ENCODE data around the gene R3HDM2. TPM values are rescaled to one million over a fixed set of nuclear protein-coding genes. Genes with fewer than 3 reads are reported as not detected.

Gene R3HDM2
- total and polyA plus RNA-seq, 2 of the 13 experiments (the other 11 are each of a cell fraction or from before 2014, with no cell fraction given) = 11.1 to 23.5 TPM

DNA sequence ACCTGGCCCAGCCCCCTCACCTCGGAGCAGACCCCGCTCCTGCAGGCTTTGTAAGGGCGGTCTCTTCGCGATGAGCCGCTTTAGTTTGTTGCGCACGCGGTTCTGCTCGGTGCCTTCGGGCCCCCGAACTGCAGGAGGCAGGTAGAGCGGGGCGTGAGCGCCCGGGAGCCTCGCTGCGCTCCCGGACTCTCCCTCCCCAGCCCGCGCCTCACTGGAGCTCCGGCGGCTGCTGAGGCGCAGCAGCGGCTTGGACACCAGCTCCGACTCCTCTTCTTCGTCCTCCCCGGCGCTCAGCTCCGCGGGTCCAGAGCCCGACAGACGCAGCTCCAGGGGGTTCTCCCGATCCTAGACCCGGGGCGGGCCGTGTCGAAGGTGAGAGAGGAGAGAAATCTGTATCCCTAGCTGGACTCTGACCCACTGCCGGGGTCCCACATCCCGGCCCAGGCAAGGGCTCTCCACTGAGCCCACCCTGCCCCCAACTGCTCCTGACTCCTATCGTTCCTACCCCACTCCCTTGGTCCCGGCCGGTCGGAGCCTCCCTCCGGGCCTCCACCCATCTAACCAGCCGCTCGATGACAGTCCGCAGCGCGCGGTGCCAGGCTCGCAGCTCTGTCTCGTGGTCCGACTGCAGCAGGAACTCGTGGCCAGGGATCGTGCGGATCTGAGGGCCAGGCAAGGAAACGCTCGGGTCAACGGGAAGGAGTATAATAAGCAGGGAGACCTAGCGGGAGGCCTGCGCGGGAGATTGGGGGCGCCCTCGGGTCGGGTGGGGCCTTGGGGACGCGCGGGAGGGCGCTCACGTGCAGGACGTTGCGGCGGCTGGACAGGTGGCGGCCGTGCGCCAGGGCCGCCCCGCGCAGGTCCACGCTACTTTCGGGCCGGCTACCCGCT is 44.7 kb upstream of the R3HDM2 start (continued):
- TF ChIP-seq, protein P1, sequence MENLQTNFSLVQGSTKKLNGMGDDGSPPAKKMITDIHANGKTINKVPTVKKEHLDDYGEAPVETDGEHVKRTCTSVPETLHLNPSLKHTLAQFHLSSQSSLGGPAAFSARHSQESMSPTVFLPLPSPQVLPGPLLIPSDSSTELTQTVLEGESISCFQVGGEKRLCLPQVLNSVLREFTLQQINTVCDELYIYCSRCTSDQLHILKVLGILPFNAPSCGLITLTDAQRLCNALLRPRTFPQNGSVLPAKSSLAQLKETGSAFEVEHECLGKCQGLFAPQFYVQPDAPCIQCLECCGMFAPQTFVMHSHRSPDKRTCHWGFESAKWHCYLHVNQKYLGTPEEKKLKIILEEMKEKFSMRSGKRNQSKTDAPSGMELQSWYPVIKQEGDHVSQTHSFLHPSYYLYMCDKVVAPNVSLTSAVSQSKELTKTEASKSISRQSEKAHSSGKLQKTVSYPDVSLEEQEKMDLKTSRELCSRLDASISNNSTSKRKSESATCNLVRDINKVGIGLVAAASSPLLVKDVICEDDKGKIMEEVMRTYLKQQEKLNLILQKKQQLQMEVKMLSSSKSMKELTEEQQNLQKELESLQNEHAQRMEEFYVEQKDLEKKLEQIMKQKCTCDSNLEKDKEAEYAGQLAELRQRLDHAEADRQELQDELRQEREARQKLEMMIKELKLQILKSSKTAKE (CRISPR knock-in tag; IDR thresholded peaks at IDR 0.05; ENCODE audit: borderline replicate concordance) = 0 out of 2 replicates have a peak, but pooled peaks have one; percentile 17
- TF ChIP-seq CAMTA2 (CRISPR knock-in tag; IDR thresholded peaks at IDR 0.05; ENCODE audit: borderline replicate concordance) = no peak
- TF ChIP-seq, protein P2, sequence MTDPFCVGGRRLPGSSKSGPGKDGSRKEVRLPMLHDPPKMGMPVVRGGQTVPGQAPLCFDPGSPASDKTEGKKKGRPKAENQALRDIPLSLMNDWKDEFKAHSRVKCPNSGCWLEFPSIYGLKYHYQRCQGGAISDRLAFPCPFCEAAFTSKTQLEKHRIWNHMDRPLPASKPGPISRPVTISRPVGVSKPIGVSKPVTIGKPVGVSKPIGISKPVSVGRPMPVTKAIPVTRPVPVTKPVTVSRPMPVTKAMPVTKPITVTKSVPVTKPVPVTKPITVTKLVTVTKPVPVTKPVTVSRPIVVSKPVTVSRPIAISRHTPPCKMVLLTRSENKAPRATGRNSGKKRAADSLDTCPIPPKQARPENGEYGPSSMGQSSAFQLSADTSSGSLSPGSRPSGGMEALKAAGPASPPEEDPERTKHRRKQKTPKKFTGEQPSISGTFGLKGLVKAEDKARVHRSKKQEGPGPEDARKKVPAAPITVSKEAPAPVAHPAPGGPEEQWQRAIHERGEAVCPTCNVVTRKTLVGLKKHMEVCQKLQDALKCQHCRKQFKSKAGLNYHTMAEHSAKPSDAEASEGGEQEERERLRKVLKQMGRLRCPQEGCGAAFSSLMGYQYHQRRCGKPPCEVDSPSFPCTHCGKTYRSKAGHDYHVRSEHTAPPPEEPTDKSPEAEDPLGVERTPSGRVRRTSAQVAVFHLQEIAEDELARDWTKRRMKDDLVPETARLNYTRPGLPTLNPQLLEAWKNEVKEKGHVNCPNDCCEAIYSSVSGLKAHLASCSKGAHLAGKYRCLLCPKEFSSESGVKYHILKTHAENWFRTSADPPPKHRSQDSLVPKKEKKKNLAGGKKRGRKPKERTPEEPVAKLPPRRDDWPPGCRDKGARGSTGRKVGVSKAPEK (CRISPR knock-in tag; IDR thresholded peaks at IDR 0.05; ENCODE audit: borderline replicate concordance) = no peak; the same call in 1 of the 2 replicates
- no peak for TF ChIP-seq ZFP82 (CRISPR knock-in tag; IDR thresholded peaks at IDR 0.05; ENCODE audit: borderline replicate concordance)
- TF ChIP-seq, protein P3, sequence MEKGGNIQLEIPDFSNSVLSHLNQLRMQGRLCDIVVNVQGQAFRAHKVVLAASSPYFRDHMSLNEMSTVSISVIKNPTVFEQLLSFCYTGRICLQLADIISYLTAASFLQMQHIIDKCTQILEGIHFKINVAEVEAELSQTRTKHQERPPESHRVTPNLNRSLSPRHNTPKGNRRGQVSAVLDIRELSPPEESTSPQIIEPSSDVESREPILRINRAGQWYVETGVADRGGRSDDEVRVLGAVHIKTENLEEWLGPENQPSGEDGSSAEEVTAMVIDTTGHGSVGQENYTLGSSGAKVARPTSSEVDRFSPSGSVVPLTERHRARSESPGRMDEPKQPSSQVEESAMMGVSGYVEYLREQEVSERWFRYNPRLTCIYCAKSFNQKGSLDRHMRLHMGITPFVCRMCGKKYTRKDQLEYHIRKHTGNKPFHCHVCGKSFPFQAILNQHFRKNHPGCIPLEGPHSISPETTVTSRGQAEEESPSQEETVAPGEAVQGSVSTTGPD (CRISPR knock-in tag; IDR thresholded peaks at IDR 0.05) = no peak
- TF ChIP-seq, protein P4, sequence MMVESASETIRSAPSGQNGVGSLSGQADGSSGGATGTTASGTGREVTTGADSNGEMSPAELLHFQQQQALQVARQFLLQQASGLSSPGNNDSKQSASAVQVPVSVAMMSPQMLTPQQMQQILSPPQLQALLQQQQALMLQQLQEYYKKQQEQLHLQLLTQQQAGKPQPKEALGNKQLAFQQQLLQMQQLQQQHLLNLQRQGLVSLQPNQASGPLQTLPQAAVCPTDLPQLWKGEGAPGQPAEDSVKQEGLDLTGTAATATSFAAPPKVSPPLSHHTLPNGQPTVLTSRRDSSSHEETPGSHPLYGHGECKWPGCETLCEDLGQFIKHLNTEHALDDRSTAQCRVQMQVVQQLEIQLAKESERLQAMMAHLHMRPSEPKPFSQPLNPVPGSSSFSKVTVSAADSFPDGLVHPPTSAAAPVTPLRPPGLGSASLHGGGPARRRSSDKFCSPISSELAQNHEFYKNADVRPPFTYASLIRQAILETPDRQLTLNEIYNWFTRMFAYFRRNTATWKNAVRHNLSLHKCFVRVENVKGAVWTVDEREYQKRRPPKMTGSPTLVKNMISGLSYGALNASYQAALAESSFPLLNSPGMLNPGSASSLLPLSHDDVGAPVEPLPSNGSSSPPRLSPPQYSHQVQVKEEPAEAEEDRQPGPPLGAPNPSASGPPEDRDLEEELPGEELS (CRISPR knock-in tag; IDR thresholded peaks at IDR 0.05) = no peak
- no peak for TF ChIP-seq ZNF572 (CRISPR knock-in tag; IDR thresholded peaks at IDR 0.05)
- TF ChIP-seq, protein P5, sequence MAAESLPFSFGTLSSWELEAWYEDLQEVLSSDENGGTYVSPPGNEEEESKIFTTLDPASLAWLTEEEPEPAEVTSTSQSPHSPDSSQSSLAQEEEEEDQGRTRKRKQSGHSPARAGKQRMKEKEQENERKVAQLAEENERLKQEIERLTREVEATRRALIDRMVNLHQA (CRISPR knock-in tag; IDR thresholded peaks at IDR 0.05) = no peak
- peak; percentile 24; the same call in 1 of the 2 replicates for TF ChIP-seq PHF8 (CRISPR knock-in tag; IDR thresholded peaks at IDR 0.05)
- TF ChIP-seq ZNF839 (CRISPR knock-in tag; IDR thresholded peaks at IDR 0.05; ENCODE audit: borderline replicate concordance) = no peak
- TF ChIP-seq ZNF546 (CRISPR knock-in tag; conservative IDR thresholded peaks at IDR 0.05) = no peak
- TF ChIP-seq, protein P6, sequence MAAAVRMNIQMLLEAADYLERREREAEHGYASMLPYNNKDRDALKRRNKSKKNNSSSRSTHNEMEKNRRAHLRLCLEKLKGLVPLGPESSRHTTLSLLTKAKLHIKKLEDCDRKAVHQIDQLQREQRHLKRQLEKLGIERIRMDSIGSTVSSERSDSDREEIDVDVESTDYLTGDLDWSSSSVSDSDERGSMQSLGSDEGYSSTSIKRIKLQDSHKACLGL (CRISPR knock-in tag; IDR thresholded peaks at IDR 0.05) = 0 out of 2 replicates have a peak, but pooled peaks have one; percentile 23
- TF ChIP-seq SRY (CRISPR knock-in tag; IDR thresholded peaks at IDR 0.05) = 0 out of 2 replicates have a peak, but pooled peaks have one; percentile 71
- no peak for TF ChIP-seq YY1 (IDR thresholded peaks at IDR 0.05; ENCODE audit: insufficient read depth, insufficient replicate concordance, low read depth, low read length)
- TF ChIP-seq, protein P7, sequence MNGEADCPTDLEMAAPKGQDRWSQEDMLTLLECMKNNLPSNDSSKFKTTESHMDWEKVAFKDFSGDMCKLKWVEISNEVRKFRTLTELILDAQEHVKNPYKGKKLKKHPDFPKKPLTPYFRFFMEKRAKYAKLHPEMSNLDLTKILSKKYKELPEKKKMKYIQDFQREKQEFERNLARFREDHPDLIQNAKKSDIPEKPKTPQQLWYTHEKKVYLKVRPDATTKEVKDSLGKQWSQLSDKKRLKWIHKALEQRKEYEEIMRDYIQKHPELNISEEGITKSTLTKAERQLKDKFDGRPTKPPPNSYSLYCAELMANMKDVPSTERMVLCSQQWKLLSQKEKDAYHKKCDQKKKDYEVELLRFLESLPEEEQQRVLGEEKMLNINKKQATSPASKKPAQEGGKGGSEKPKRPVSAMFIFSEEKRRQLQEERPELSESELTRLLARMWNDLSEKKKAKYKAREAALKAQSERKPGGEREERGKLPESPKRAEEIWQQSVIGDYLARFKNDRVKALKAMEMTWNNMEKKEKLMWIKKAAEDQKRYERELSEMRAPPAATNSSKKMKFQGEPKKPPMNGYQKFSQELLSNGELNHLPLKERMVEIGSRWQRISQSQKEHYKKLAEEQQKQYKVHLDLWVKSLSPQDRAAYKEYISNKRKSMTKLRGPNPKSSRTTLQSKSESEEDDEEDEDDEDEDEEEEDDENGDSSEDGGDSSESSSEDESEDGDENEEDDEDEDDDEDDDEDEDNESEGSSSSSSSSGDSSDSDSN (CRISPR knock-in tag; IDR thresholded peaks at IDR 0.05) = peak; percentile 22; the same call in 1 of the 2 replicates
